Measurements from ENCODE around the gene SDF2. TPM values are rescaled to one million over a fixed set of nuclear protein-coding genes. Genes with fewer than 3 reads are reported as not detected.

The SDF2 gene
- total and polyA plus RNA-seq, 9 of the 15 experiments (the other 6 are each of a cell fraction or from before 2014, with no cell fraction given) = 41.2 to 132 (median 65.6) TPM

GRCh38 chr17:28612936-28613872 lies 48.5 kb downstream of the SDF2 start (continued):
- no peak for TF ChIP-seq NCOA1 (IDR thresholded peaks at IDR 0.05; ENCODE audit: low read depth)
- TF ChIP-seq CHD7 (IDR thresholded peaks at IDR 0.05; ENCODE audit: low read depth, low read length) = no peak
- no peak for TF ChIP-seq E2F6 (IDR thresholded peaks at IDR 0.05; ENCODE audit: borderline replicate concordance in 1 of 2, extremely low read depth in 1 of 2, insufficient read depth in 1 of 2, insufficient read length in 1 of 2, low read depth in 1 of 2, low read length in 1 of 2, poor library complexity in 1 of 2, severe bottlenecking in 1 of 2)
- TF ChIP-seq DEAF1 (CRISPR knock-in tag; IDR thresholded peaks at IDR 0.05) = peak; percentile 30; the same call in 1 of the 2 replicates
- peak; percentile 48 for TF ChIP-seq SMC3 (conservative IDR thresholded peaks at IDR 0.05; ENCODE audit: insufficient read depth, low read depth, low read length)
